AML-193 (cell line): ENCODE data around the gene CD6.

Experiments used
- DNase-seq, 2 experiments: peaks; one replicate each; lab custom pipeline; 2025; lab: John Stamatoyannopoulos, UW

The CD6 gene

DNA sequence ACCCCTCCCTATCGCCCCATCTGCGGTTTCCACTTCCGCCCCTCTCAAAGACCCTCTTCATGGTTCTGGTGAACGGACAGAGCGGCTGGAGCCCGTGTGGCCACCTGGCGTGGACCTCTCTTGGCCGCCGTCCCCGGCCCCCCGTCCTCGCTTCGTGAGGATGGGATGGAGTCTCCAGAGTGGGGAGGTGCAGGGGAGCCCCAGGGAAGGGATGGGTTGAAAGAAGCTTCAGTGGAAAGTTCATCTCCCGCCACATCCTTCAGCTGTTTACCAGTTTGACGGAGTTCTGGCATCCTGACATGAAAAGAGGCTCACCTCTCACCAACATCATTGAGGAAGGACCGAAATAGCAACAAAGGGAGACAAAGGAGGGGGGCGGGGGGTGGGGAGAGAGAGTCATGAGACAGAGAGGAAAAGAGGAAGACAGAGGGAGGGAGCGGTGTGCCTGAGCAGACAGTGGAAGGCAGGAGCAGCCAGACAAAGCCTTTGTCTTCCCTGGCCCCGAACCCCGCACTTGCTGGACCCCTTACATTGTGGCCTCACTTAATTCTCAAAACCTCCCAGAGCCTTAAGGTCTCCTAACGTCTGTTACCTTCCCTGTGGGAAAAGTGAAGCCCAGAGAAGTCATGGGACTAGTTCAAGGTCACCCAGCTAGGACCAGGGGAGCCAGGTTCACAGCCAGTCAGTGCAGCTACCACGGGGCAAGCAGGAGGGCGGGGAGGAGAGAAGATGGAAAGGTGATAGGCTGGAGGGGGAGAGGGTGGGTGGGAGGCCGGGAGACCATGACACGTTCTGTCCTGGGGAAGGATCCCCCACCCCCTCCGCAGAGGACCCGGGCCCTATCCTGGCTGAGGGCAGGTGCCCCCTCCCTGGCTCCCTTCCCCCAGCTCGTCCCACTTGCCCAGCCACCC is 54.9 kb downstream of the CD6 start:
- peak in 1 of 2 experiments; percentile 3 for DNase-seq

DNA sequence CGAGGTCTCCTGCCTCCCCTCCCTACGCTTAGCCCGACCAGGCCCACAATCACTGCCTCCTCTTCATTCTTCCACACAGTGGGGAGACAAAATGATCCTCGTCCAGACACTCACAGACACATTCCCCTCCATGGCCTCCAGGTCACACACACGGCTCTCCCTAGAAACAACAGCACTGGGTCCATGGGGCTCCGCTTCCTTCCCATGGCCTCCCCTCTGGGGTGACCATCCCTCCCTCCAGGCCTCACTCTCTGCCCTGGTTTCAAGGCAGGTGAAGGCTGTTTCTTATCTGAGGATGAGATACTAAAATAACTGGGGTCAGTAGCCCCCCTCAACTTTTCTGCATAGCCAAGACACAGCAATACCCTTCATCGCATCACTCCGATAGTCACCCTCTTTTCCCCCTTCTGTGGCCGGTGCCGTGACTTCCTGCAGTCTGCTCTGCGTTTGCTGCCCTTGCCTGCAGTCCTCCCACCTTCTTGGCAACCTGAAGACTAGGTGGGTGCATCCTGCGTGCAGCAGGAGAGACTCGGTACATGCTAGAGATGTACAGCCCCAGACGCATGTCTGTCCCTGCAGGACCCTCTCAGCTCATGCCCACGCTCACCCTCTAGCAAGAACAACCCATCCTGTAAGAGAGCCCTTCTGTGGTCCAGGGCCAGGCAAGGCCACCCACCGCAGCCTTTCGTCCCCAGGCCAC is 55.8 kb downstream of the CD6 start:
- no peak for DNase-seq

DNA sequence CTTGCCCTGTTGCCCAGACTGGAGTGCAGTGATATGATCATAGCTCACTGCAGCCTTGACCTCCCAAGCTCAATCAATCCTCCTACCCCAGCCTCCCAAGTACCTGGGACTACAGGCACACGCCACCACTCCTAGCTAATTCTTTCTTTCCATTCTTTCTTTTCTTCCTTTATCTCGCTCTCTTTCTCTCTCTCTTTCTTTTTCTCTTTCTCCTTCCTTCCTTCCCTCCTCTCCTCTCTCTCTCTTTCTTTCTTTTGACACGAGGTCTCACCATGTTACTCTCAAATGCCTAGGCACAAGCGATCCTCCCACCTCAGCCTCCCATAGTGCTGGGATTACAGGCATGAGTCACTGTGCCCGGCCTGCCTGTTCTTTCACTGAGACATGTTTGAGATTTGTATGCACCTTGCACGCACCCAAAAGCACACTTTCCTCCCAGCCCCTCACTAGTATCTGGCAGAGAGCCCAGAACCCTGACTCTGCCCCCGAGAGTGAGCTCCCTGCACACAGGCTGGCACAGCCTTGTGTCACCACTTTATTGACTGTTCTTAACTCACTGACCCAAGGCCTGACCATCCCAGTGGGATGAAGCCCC is 56.8 kb downstream of the CD6 start:
- DNase-seq: no peak

DNA sequence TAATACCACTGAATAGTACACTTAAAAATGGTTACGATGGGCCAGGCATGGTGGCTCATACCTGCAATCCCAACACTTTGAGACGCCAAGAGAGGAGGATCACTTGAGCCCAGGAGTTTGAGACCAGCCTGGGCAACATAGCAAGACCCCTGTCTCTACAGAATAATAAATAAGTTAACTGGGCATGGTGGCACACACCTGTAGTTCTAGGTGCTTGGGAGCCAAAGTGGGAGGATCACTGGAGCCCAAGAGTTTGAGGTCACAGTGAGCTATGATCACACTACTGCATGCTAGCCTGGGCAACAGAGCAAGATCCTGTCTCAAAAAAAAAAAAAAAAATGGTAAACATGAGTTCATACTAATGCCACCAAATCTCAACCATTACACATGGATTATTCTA is 61.3 kb downstream of the CD6 start:
- no peak for DNase-seq

DNA sequence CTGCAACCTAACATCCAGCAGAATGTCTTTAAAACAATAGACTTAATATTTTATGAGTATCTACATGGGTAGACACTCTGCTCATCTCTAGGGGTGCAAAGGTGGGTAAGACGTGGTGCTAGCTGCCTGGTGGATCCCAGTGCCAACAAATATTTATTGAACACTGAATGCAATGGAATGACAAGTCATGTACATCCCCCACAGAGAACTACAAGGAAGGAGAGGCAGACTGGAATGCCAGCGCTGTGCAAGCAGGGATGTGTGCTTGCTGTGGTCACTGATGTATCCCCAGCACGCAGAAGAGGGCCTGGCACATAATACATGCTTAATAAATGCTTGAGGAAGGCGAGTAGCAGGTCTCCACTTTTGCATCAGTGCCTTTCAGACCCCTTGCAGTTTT is 61.9 kb downstream of the CD6 start:
- no peak for DNase-seq

DNA sequence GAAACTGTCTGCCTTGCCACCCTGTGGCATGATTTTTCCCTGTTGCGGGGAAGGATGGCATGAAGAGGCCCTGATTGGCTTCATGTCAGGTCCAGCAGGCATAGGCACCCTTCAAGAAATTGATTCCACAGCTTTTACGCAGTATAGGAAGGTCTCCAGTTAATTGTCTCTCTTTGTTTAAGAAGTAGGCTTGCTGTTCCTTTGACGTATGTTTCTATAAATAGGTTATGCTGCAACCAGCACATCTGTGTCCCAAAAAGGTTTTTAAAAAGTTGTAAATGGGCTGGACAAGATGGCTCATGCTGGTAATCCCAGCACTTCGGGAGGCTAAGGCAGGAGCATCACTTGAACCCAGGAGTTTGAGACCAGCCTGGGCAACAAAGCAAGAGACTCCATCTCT is 62.6 kb downstream of the CD6 start:
- DNase-seq: no peak

DNA sequence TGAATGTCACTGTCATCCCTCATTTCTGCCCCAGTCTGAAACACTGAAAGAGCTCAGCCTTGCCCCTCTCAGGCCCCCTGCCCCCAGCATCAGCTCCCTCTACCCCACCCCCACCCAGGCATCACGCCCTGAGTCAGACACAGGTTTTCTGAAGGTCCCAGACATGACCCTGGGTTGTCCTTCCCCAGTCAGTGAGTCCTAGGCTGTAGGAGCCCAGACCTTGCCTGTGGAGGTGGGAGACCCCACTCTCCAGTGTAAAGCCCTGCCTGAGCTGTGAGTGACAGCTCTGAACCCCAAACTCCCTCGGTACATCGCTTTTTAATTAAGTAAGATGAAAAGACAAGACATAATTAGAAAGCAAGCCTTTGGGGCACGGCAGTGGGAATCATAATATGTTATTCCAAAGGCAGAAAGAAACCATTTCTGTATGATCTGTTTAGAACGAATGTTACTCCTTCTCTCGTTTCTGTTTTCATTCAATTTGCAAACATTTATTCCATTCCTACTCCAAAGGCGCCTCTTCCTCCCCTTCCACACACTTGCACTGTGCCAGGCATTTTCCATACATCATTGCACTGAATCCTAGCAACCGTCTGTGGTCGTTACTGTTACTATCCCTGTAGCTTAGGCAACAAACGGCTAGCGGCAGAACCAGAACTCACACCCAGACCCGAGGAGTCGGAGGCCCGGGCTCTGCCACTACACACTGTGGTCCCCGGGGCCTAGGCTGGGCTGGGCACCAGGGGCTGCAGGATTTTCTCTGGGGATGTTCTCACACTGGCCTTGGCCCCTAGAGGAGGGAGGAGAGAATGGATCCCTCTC is 63.4 kb downstream of the CD6 start:
- DNase-seq: no peak

DNA sequence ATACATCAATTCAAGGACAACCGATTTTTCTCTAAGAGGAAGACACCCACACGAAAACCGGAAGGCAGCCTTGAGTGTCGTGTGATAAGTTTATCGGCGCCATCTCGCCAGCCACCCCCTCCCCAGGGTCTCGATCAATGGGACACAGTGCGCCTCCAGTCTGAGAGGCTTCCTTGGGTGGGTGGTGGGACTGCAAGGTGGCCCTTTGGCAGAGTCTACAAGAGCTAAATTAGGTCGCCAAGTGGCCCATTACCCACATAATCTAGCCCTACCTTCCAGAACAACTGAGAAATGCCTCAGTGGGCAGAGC is 64.0 kb downstream of the CD6 start:
- no peak for DNase-seq

DNA sequence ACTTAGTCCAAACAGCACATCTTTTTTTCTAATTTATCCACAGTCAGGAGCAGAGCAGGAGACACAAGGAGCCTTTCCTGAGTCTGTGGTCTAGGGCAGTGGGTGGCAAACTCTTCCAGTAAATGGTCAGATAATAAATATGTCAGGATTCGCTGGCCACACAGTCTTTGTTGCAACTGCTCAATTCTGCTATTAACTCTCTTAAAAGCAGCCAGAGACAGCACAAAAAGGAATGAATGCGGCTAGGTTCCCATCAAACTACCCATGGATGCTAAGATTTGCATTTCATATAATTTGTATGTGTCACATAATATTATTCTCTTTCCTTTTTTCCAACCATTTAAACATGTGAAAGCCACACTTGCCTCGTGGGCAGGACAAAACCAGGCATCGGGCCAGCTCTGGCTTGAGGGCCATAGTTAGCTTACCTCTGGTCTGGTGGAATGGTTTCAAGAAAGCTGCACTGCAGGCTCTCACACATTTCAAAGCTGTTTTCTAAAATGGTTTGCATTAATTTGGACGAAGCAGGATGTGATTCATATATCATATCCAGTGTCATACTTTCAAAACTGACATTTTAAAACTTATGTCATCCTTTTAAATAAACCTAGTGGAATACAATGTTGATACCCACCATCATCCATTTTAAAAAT is 66.1 kb downstream of the CD6 start:
- DNase-seq: no peak

DNA sequence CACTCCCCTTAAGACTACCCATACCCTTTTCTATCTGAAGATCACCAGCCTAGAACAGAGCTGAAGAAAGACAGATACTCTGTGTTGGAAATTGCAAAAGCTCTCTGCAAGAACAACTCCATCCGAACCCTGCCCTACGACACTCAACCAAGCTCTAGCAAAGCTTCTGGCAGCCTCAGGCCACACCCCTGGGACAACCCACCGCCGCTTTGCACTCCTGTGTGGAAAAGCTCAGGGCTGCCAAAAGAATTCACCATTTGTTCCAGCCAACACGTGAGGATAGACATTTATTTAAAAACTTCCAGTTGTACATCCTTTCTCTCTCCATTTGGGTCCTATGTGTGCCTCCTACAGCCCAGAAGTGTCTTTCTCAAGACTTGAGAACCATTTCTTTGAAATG is 68.4 kb downstream of the CD6 start:
- DNase-seq: no peak

DNA sequence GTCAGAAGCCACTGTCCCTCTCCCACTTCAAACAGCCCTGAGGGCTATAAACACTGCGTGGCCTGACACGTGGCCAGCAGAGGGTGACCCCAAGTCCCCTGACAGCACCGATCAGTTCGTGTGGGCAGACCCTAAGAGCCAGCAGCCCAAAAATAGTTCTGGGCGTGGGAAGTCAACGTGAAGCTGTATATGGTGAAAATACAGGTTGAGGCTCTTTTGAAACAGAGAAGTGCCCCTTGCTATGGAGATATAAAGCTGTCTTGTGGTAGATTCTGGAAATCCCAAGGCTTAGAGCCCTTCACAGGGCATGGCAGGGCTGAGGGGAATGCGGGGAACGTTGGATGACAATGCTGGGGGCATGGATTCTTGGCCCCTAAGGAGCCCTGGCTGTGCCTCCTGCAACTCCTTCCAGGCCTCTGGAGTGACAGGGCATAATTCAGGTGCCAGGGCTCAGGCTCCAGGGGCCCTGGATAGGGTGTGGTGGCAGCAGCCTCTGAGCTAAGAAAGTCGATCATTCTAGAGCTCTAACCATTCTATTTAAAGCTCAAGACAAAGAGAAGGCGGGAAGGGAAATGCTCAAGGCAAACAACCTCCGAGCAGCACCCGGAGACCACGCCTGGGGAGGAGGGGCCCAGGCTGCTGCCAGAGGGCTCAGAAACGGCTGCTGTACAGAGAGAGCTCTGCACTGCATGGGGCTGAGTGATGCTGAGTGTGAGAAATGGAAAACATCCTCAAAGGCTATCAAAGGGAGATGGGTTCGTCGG is 70.5 kb downstream of the CD6 start:
- no peak for DNase-seq

DNA sequence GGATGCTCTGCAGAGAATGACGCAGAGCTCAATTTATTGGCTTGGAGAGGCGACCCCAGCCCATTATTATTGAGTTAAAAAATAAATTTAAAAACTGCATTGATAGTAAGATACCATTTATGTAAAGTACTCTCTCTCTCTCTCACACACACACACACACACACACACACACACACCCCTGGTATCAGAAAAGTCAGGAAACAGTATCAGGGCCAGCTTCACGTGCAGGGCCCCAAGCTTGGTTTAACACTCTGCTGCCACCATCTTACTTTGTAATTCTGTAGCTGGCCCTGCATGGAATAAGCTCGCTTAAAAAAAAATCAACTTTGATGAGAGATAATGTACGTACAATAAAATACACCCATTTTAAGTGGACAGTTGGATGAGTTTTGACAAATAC is 71.1 kb downstream of the CD6 start:
- DNase-seq: no peak

DNA sequence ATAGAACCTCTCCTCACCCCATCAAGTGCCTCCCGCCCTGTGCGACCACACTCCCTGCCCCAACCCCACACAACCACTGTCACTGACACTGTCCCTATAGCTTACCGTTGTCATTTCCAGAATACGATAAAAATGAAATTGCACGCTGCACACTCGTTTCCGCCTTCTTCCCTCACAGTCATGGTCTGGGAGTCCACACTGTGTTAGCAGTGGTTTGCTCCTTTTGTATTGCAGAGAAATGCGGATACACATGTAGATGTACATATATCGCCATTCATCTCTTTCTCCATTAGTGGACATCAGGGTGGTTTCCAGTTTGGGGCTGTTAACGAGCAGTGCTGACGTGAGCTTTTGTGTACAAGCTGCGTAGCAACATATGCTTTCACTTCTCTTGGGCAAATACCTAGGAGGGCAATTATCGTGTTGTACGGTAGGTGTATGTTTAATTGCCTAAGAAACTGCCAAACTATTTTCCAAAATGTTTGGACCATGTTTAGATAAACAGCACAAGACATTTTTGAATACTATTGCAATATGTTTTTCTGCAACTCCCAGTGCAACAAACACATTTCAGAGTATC is 71.6 kb downstream of the CD6 start:
- DNase-seq: no peak

DNA sequence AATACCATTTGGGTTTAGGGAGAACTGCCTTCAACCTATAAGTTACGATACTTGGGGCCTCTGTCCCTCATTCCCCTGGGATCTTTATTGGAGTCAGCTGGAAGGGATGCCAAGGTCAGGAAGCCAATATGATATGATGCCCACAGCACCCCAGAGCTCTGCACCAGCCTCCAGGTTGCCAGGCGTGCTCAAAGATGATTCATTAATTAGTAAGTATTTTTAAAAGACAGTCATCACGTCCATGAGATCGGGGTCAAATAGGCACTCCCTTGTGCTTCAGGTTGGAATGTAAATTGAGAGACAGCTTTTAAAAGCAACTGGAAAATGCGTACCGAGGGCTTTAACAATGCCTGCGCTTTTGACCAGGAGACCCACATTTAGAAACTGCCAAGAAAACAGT is 73.8 kb downstream of the CD6 start:
- DNase-seq: no peak

DNA sequence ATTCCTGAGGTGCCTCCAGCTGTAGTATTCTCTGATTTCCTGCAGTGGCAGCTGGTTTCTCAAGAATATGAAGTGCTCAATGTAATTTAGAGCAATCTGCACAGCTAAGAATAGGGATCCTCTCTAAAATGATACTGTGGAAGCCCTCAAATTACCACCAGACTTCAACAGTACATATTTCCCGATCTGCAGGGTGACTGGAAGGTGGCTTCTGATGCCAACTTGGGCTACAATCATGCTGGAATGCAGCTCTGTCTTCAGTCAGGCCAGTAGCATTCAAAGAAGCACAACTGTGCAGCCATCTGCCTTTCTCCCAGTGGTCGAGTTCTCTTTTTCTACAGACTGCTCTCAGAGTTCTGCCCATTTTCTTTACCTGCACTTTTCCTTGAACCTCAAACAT is 75.4 kb downstream of the CD6 start:
- DNase-seq: no peak

DNA sequence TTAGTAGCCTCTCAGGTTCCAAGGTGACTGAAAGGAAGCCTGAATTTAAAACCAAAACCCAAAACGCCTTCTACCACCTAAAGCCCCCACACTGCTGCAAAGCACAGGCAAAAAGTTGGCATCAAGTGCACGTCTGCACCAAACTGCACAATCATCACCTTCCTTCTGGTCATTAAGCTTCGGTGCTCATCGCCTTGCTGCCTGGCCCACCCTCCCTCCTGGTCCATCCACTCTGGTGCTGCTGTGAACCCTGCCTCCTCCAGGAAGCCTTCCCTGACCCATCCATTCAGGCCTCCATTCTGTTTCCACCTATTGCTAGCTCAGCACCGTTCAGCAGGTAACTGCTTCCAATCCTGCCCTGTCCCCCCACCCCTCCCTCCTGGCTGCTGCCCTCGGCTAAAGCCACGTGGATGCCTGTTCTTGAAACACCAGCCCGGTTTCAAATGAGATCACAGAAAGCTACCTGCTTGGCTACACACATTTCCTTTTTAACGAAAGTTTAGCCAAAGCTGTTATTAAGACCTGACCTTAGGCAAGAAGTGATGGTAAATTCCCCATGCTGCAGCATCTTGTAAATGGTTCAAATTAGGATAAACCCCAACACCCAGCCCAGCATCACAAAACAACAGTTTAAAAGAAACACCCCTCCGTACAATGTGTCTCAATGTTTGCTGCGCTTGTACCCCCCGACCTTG is 77.0 kb downstream of the CD6 start:
- DNase-seq: no peak

DNA sequence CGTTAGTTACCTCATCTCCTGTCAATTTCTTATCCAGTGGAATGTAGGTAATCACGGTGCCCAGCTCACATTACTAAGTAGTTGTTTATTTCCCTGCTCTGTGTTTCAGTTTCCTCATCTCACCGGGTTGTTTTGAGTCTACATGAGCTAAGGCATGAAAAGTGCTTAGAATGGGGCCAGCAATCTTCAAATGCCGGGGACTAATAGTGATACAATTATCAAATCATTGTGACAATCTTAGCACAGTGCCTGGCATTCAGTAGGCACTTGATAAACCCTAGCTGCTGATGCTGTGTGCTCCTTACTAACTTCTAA is 77.5 kb downstream of the CD6 start:
- DNase-seq: no peak

DNA sequence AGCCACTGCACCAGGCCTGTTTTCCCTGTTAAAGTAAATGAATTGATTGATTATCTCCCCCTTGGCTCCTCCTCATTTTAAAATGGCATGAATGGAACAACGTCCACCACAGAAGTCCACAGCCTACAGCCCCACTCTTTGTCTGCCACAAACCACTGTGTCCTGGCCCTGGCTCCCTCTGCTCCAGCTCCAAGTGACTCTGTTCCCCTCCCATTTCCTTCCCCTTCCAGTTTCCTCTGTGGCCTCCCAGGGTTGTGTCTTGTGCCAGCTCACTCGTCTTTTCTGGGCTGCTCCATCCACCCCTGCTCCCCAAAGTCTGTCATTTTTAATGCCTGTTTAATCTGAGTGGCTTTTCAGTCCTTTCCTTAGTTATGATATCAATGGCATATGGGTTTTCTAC is 78.4 kb downstream of the CD6 start:
- DNase-seq: no peak

DNA sequence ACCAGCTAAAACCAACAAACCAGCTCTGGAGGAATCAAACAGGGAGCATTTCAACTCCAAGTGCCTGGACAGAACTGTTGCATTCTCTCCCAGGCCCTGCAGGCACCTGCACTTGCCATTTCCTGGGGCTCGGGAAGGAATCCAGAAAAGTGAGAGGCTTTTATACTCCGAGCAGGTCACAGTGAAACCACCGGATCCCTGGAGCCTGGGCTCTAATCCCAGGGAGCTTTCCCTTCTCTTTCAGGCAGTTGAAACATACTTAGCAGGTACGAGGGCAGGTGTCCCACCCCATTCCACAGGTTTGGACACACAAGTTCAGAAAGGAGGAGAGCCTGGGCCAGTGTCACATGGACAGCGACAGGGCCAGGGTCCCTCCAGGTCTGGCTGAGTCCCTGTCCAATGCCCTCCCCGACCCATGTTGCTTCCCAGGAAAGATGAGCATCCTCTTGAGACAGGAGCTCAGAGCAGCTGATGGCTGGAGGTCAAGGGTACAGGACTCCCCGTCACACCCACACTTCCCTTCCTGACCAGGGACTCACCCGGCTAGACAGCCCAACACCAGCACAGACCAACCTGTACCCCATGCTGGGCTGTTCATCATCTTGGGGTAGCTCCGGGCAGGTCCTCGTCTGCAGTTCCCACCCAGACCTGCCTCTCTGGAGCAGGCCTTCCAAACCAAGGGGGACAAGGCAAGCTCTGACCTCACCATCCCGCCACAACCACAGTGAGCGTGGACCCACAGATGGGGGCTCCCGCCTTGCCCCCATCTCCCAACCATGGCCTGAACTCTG is 80.9 kb downstream of the CD6 start:
- DNase-seq: no peak

DNA sequence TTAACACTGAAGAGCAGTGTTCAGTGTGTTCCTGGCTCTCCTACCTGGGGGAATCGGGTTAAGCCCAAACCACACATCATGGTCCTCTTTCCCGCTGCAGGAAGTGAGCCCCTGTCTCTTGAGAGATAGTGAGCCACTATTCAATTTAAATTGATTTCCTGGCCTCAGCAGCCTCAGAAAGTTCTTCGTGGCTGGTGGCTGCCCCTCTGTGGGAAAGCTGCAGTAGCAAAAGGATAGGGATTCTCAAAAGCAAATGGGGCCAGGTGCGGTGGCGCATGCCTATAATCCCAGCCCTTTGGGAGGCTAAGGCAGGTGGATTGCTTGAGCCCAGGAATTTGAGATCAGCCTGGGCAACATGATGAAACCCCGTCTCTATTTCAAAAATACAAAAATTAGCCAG is 81.7 kb downstream of the CD6 start:
- DNase-seq: no peak
